GM12878 (cell line): Measurements from ENCODE around the gene EML1. TPM values are rescaled to one million over a fixed set of nuclear protein-coding genes. Genes with fewer than 3 reads are reported as not detected.

Experiments
- ATAC-seq: fragments of 200-7000 bp; cut with Tn5 transposase; 3 replicates; pipeline ENCODE4 v1.9.1; 2020; ENCODE audit warnings: mild to moderate bottlenecking, moderate library complexity
- BruUV-seq: library from RNA; stranded (reverse); fragments of 400-500 nt; replicated peaks from 2 replicates; lab custom pipeline; 2021; lab: Mats Ljungman, UMichigan
- CTCF ChIA-PET: fragments of 300-600 bp; sonication (Branson Sonifier 250); formaldehyde crosslinking; extraction: SDS; loops from one replicate; lab custom pipeline; 2021; ENCODE audit warnings: inconsistent platforms; lab: Yijun Ruan, JAX
- POLR2A ChIA-PET: fragments of 350-600 bp; formaldehyde crosslinking; extraction: SDS; loops from one replicate; lab custom pipeline; 2021; ENCODE audit warnings: inconsistent platforms; lab: Charles Lee
- RAD21 ChIA-PET: fragments of 300-600 bp; sonication (Branson Sonifier 250); formaldehyde crosslinking; loops from one replicate; lab custom pipeline; 2023; ENCODE audit warnings: antibody characterized with exemption; ENCODE audit not compliant: unreplicated experiment; lab: Charles Lee
- SMC1A ChIA-PET: fragments of 300-600 bp; sonication (Branson Sonifier 250); formaldehyde crosslinking; loops from one replicate; lab custom pipeline; 2023; ENCODE audit not compliant: unreplicated experiment, uncharacterized antibody; lab: Charles Lee
- DNase-seq: peaks from one replicate; pipeline ENCODE4 v3.0.0-alpha.2; 2011; ENCODE audit warnings: low read depth, low spot score
- FAIRE-seq: peaks from 3 replicates; lab custom pipeline; 2011; peaks lifted over from hg19 to GRCh38; lab: Jason Lieb, UNC
- H2AFZ ChIP-seq: 2 replicates; pipeline ENCODE4 v1.6.0; 2011; ENCODE audit warnings: low read depth, low read length, control low read depth; ENCODE audit not compliant: control insufficient read depth
- H3K27ac ChIP-seq: 2 replicates; pipeline ENCODE4 v1.5.1; 2011; ENCODE audit warnings: control low read depth; ENCODE audit not compliant: control insufficient read depth, insufficient read depth
- H3K27me3 ChIP-seq, 2 experiments: replicated peaks in 1 of 2; 2 replicates each; pipeline versions ENCODE4 v1.6.0 to v1.6.1; 2011; ENCODE audit warnings: low read length in 1 of 2; ENCODE audit not compliant: control insufficient read depth in 2 of 2, insufficient read depth in 2 of 2
- H3K36me3 ChIP-seq, 2 experiments: 2 replicates each; pipeline ENCODE4 v1.5.1; 2011; ENCODE audit warnings: low read length in 1 of 2; ENCODE audit not compliant: control insufficient read depth in 2 of 2, insufficient read depth in 2 of 2
- H3K4me1 ChIP-seq: 2 replicates; pipeline ENCODE4 v1.6.1; 2011; ENCODE audit warnings: mild to moderate bottlenecking, low read length, moderate library complexity, mixed read lengths; ENCODE audit not compliant: control insufficient read depth, insufficient read depth
- H3K4me2 ChIP-seq: 2 replicates; pipeline ENCODE4 v1.6.0; 2011; ENCODE audit warnings: control low read depth; ENCODE audit not compliant: control insufficient read depth, insufficient read depth
- H3K4me3 ChIP-seq: fragments of 200-600 bp; sonication (generic); 2 replicates; pipeline ENCODE4 v1.5.1; 2016
- H3K79me2 ChIP-seq: 2 replicates; pipeline ENCODE4 v1.6.0; 2011; ENCODE audit warnings: low read length; ENCODE audit not compliant: control insufficient read depth, insufficient read depth
- H3K9ac ChIP-seq: 2 replicates; pipeline ENCODE4 v1.8.0; 2011; ENCODE audit warnings: low read length, control low read depth, mixed read lengths; ENCODE audit not compliant: control insufficient read depth, insufficient read depth
- H3K9me3 ChIP-seq: replicated peaks from 3 replicates; pipeline ENCODE4 v1.5.1; 2011; ENCODE audit warnings: mild to moderate bottlenecking, low read length; ENCODE audit not compliant: control insufficient read depth, insufficient read depth
- H4K20me1 ChIP-seq: 2 replicates; pipeline ENCODE4 v1.6.0; 2011; ENCODE audit not compliant: control insufficient read depth, insufficient read depth
- ASH2L ChIP-seq: fragments of 300-600, 200-600 bp; sonication (generic); IDR thresholded peaks from 2 replicates; pipeline ENCODE4 v1.6.1; 2017; ENCODE audit warnings: low read depth, mild to moderate bottlenecking, borderline replicate concordance
- CHD4 ChIP-seq: fragments of 200-600 bp; sonication (generic); IDR thresholded peaks from 2 replicates; pipeline ENCODE4 v1.6.1; 2016; ENCODE audit warnings: mild to moderate bottlenecking
- CTCF ChIP-seq, 3 experiments: IDR thresholded peaks in 2 of 3; conservative IDR thresholded peaks in 1 of 3; 2 replicates each; pipeline ENCODE4 v1.5.1; 2011; ENCODE audit warnings: low read depth in 3 of 3, low read length in 3 of 3, mild to moderate bottlenecking in 3 of 3, control low read depth in 2 of 3, moderate library complexity in 2 of 3, inconsistent platforms in 1 of 3, mixed read lengths in 1 of 3; ENCODE audit not compliant: control insufficient read depth in 2 of 3, insufficient read depth in 1 of 3; ENCODE audit errors: extremely low read depth in 1 of 3
- EP300 ChIP-seq, 2 experiments: fragments of 150-350 bp in 1 of 2; IDR thresholded peaks; 2 replicates each; pipeline ENCODE4 v1.6.1; 2011 to 2012; ENCODE audit warnings: low read depth in 2 of 2, low read length in 2 of 2, borderline replicate concordance in 1 of 2, improper control_type of control experiment in 1 of 2, inconsistent platforms in 1 of 2; ENCODE audit not compliant: control insufficient read depth in 1 of 2
- ETV6 ChIP-seq, 2 experiments: fragments of 450-650 bp in 1 of 2; IDR thresholded peaks in 1 of 2; conservative IDR thresholded peaks in 1 of 2; 2 replicates each; pipeline ENCODE4 v1.6.1; 2014; ENCODE audit warnings: antibody characterized with exemption in 1 of 2, borderline replicate concordance in 1 of 2, low read depth in 1 of 2, mild to moderate bottlenecking in 1 of 2, moderate library complexity in 1 of 2
- FOXK2 ChIP-seq: fragments of 450-650 bp; IDR thresholded peaks from 2 replicates; pipeline ENCODE4 v1.6.1; 2017; ENCODE audit warnings: mild to moderate bottlenecking, moderate library complexity
- HDGF ChIP-seq: fragments of 450-650 bp; IDR thresholded peaks from 2 replicates; pipeline ENCODE4 v1.6.1; 2016; ENCODE audit warnings: antibody characterized with exemption
- JUND ChIP-seq: IDR thresholded peaks from 2 replicates; pipeline ENCODE4 v1.6.1; 2012; ENCODE audit warnings: low read depth, mild to moderate bottlenecking, low read length, improper control_type of control experiment, moderate library complexity
- MEF2A ChIP-seq: IDR thresholded peaks from 2 replicates; pipeline ENCODE4 v1.6.1; 2011; ENCODE audit warnings: low read depth, mild to moderate bottlenecking, low read length, moderate library complexity; ENCODE audit not compliant: insufficient read depth
- NR2C2 ChIP-seq: IDR thresholded peaks from 2 replicates; pipeline ENCODE4 v1.6.1; 2011; ENCODE audit warnings: borderline replicate concordance, low read depth; ENCODE audit not compliant: control insufficient read depth, insufficient read length
- RB1 ChIP-seq: fragments of 450-650 bp; formaldehyde crosslinking; IDR thresholded peaks from 2 replicates; pipeline ENCODE4 v1.6.1; 2017; ENCODE audit warnings: mild to moderate bottlenecking, borderline replicate concordance
- RFX5 ChIP-seq: IDR thresholded peaks from 2 replicates; pipeline ENCODE4 v1.6.1; 2011; ENCODE audit warnings: low read depth, low read length, improper control_type of control experiment
- SREBF2 ChIP-seq: IDR thresholded peaks from 2 replicates; pipeline ENCODE4 v1.6.1; 2012; ENCODE audit warnings: mild to moderate bottlenecking, low read length
- ZBTB11 ChIP-seq: fragments of 450-650 bp; formaldehyde crosslinking; IDR thresholded peaks from 2 replicates; pipeline ENCODE4 v1.5.0; 2022; ENCODE audit warnings: mild to moderate bottlenecking, missing genetic modification characterization
- WGBS: methylation state at CpG from one replicate; pipeline ENCODE4 v1.1.6; 2016; ENCODE audit warnings: low lambda C conversion rate; ENCODE audit not compliant: insufficient replicate concordance, insufficient coverage; ENCODE audit errors: missing lambda C conversion rate; 5-methylcytosine and 5-hydroxymethylcytosine counted together
- in situ Hi-C: fragments of 300-500 bp; cut with MboI; formaldehyde crosslinking; loops from 9 replicates; pipeline ENCODE4 v1.14.3; 2018; ENCODE audit warnings: mixed read lengths
- intact Hi-C: fragments of 100-400 bp; cut with micrococcal nuclease; formaldehyde crosslinking; loops from one replicate; pipeline ENCODE4 v1.14.2; 2022; ENCODE audit not compliant: unreplicated experiment
- polyA plus RNA-seq, 11 experiments: library from polyadenylated mRNA; depleted of rRNA in 4 of 11; unstranded in 6 of 11; stranded (reverse) in 5 of 11; fragments of >200 nt; fragmentation: Nextera tagmentation in 4 of 11; fragmentation: Illumina TruSeq in 1 of 11; extraction: Ambion mirVana in 4 of 11; extraction: Trizol in 1 of 11; gene quantifications; 1 replicate in 1 of 11; 2 replicates in 10 of 11; pipeline versions ENCODE4 v1.2.1 to v1.2.3, GENCODE V29; 2011 to 2016; ENCODE audit warnings: inconsistent platforms in 2 of 11, missing spikeins in 2 of 11, low read depth in 1 of 11
- total RNA-seq, 4 experiments: library from RNA; depleted of rRNA in 3 of 4; stranded (reverse); fragments of >200 nt in 3 of 4; fragmentation: Illumina TruSeq in 1 of 4; extraction: Trizol in 1 of 4; gene quantifications; 2 replicates each; pipeline versions ENCODE4 v1.2.1 to v1.2.3, GENCODE V29; 2013 to 2021

EML1 gene
- total and polyA plus RNA-seq, 10 of the 15 experiments (the other 5 are each of a cell fraction or from before 2014, with no cell fraction given): 0.05 to 3.4 (median 0.11) TPM; not detected in 3

GRCh38 chr14:99781853-99782610 lies 11.2 kb upstream of the EML1 start:
- SMC1A ChIA-PET: no interaction called here

GRCh38 chr14:99784508-99784907 lies 8.7 kb upstream of the EML1 start:
- 50% methylated on average over 4 of the region's 4 CpGs for WGBS
- SMC1A ChIA-PET: no interaction called here
- no peak for FAIRE-seq
- no peaks in the 10 kb centered on the region for H3K79me2 ChIP-seq
- intact Hi-C loops: no loop called here
- in situ Hi-C loops: no loop called here
- DNase-seq: no peak
- H3K4me2 ChIP-seq: no peak overlapping the region
- no peak overlapping the region for H3K27ac ChIP-seq
- H3K27me3 ChIP-seq: no peaks in the 10 kb centered on the region; a peak in 1 of 4 replicates
- H2AFZ ChIP-seq: no peak overlapping the region
- no peaks in the 10 kb centered on the region for H4K20me1 ChIP-seq
- H3K4me3 ChIP-seq: no peak overlapping the region
- no peaks in the 10 kb centered on the region for H3K9me3 ChIP-seq
- CTCF ChIA-PET: interaction anchor here (1.2 kb wide), 1 partner anchor 37 kb away, joined by 3 read pairs; no protein-coding TSS in a partner anchor
- no peaks in the 10 kb centered on the region for H3K36me3 ChIP-seq
- ATAC-seq: no peak
- H3K4me1 ChIP-seq: no peaks in the 10 kb centered on the region; the same call in 1 of the 2 replicates
- BruUV-seq: no TSS peak
- H3K9ac ChIP-seq: no peak overlapping the region
- RAD21 ChIA-PET: no interaction called here
- POLR2A ChIA-PET: no interaction called here
- TF ChIP-seq FOXK2: no peak
- no peak for TF ChIP-seq CTCF (IDR thresholded peaks at IDR 0.05 in 2 of 3, conservative IDR thresholded peaks at IDR 0.05 in 1 of 3; ENCODE audit: control insufficient read depth in 2 of 3, extremely low read depth in 1 of 3, insufficient read depth in 1 of 3, low read depth in 3 of 3, low read length in 3 of 3)
- TF ChIP-seq EP300 (IDR thresholded peaks at IDR 0.05; ENCODE audit: borderline replicate concordance in 1 of 2, control insufficient read depth in 1 of 2, low read depth in 2 of 2, low read length in 2 of 2): no peak
- TF ChIP-seq ETV6 (conservative IDR thresholded peaks at IDR 0.05 in 1 of 2, IDR thresholded peaks at IDR 0.05 in 1 of 2; ENCODE audit: borderline replicate concordance in 1 of 2, low read depth in 1 of 2): no peak
- TF ChIP-seq NR2C2: no peak
- no peak for TF ChIP-seq MEF2A
- no peak for TF ChIP-seq ZBTB11 (CRISPR knock-in tag)

More at GRCh38 chr14:99781853-99782610, 11.2 kb upstream of the EML1 start:
- H3K36me3 ChIP-seq: no peaks in the 10 kb centered on the region
- H3K27ac ChIP-seq: no peak overlapping the region
- 11% methylated on average over 14 of the region's 14 CpGs for WGBS
- no TSS peak for BruUV-seq
- H3K79me2 ChIP-seq: no peaks in the 10 kb centered on the region
- in situ Hi-C loops: no loop called here
- DNase-seq (no peak), ATAC-seq (no peak), FAIRE-seq (no peak)
- intact Hi-C loops: no loop called here
- H3K27me3 ChIP-seq: no peaks in the 10 kb centered on the region; a peak in 2 of 4 replicates
- no peaks in the 10 kb centered on the region for H3K4me1 ChIP-seq
- no peaks in the 10 kb centered on the region for H4K20me1 ChIP-seq
- H3K4me2 ChIP-seq: no peak overlapping the region
- ChIA-PET CTCF (no interaction called here), POLR2A (no interaction called here), RAD21 (no interaction called here)
- H3K9me3 ChIP-seq: no peaks in the 10 kb centered on the region
- no peak overlapping the region for H3K4me3 ChIP-seq
- H2AFZ ChIP-seq: no peak overlapping the region
- H3K9ac ChIP-seq: no peak overlapping the region
- TF ChIP-seq RB1 (no peak), SREBF2 (no peak), JUND (no peak), CHD4 (no peak), RFX5 (no peak), HDGF (no peak), ASH2L (no peak)
